ENCODE data around the gene MORF4L1. TPM values are rescaled to one million over a fixed set of nuclear protein-coding genes. Genes with fewer than 3 reads are reported as not detected.
A peak's percentile ranks its signal among the peaks of the same experiment; 100 is the strongest.
"Not testable (repeated sequence)": the region's sequence is repeated elsewhere in the genome, so short reads cannot be mapped to it uniquely, and the experiment has no call there.

Gene MORF4L1
- total RNA-seq, 4 donors from 2014 or later = 279 to 372 (median 286) TPM

DNA sequence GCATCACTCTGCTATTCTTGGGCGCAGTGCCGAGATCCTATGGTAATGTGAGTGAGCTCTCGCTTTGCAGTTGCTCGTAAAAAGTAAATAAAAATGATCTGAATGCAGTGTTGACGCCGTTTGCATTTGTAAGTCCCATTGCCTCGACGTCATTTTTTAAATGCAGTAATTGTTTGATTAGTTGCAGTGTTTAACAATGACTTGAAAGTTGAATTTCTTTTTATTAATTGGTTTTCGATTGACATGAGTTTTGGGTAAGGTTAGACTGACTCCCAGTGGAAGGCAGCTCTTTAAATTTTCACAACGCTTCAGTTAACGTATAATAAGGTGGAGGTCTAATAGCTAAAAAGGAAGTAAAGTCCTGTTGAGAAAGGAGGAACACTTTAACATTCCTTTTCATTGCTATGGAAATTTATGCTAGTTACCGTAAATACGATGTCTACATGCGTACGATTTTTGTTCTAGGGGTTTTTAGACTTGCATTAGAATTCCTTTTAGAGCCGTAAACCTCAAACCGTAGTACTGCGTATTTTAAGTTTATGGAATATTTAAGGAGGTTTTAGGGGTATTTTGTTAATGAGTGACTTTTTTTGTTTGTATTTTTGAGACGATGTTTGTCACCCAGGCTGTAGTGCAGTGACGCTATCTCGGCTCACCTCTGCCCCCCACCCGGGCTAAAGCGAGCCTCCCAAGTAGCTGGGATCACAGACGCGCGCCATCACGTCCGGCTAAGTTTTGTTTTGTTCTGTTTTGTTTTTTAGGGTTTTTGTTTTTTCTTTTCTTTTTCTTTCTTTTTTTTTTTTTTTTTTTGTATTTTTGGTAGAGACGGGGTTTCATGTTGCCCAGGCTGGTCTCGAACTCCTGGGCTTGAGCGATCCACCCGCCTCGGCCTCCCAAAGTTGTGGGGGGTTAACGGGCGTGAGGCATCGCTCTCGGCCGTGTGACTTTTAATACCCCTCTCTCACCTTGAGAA, 1.4 kb downstream of the MORF4L1 start:
- peaks cover 47% of the 10 kb centered on the region in 2 donors for H3K4me1 ChIP-seq
- TF ChIP-seq, protein P1, sequence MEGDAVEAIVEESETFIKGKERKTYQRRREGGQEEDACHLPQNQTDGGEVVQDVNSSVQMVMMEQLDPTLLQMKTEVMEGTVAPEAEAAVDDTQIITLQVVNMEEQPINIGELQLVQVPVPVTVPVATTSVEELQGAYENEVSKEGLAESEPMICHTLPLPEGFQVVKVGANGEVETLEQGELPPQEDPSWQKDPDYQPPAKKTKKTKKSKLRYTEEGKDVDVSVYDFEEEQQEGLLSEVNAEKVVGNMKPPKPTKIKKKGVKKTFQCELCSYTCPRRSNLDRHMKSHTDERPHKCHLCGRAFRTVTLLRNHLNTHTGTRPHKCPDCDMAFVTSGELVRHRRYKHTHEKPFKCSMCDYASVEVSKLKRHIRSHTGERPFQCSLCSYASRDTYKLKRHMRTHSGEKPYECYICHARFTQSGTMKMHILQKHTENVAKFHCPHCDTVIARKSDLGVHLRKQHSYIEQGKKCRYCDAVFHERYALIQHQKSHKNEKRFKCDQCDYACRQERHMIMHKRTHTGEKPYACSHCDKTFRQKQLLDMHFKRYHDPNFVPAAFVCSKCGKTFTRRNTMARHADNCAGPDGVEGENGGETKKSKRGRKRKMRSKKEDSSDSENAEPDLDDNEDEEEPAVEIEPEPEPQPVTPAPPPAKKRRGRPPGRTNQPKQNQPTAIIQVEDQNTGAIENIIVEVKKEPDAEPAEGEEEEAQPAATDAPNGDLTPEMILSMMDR (IDR thresholded peaks at IDR 0.05 in 4 of 5, conservative IDR thresholded peaks at IDR 0.05 in 1 of 5) = no peak
- no peak for TF ChIP-seq POLR2A (IDR thresholded peaks at IDR 0.05)
- intact Hi-C loops (cut with DNase I; ENCODE audit: low total_unique reads) = loop anchor here (2.0 to 5.0 kb wide), 2 partner anchors 113 to 1278 kb away; partner anchors contain the start of gene FAH
- no peaks in the 10 kb centered on the region for H3K9me3 ChIP-seq
- H3K4me3 ChIP-seq = peak overlapping the region; percentile 84 to 100 (median 96)
- no peaks in the 10 kb centered on the region for H3K27me3 ChIP-seq
- in situ Hi-C loops (cut with MboI; ENCODE audit: low sequenced_read_pairs in 4 of 4) = no loop called here
- peak overlapping the region; percentile 94 to 100 (median 99) for H3K27ac ChIP-seq
- DNase-seq (no peak), ATAC-seq (peak; percentile 37 to 54)
- H3K36me3 ChIP-seq = no peaks in the 10 kb centered on the region

DNA sequence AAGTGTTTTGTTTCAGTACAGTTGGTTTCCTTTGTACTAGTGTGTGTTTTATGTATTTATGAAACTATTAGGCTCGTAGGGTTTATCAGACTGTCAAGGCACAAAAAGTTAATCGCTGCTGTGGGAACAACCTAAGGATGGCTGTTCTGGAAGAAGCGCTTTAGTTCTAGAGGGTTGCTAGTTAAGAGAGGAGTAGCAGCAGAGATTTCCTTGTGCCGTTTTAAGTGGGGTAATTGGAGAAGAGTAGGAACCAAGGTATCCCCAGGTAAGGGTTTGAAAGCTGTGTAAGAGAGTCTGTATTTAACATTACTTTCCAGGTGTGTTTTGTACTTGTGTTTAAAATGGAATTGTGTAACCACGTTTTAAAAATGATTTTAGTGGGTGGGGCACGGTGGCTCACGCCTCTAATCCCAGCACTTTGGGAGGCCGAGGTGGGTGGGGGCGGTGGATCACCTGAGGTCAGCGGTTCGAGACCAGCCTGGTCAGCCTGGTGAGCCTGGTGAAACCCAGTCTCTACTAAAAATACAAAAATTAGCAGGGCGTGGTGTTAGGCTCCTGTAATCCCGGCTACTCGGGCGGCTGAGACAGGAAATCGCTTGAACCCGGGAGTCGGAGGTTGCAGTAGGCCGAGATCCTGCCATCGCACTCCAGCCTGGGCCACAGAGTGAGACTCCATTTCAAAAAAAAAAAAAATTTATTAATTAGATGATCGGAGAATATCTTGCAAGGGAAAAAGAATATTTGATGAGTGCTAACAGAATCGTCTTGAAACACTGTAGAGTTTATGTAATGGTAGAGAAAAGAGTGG, 2.6 kb downstream of the MORF4L1 start:
- peak overlapping the region; percentile 11 to 100 (median 99) for H3K27ac ChIP-seq
- intact Hi-C loops (cut with DNase I; ENCODE audit: low total_unique reads) (no loop called here), in situ Hi-C loops (cut with MboI; ENCODE audit: low sequenced_read_pairs in 4 of 4) (no loop called here)
- no peaks in the 10 kb centered on the region for H3K36me3 ChIP-seq
- ATAC-seq = no peak
- no peak for TF ChIP-seq POLR2A (IDR thresholded peaks at IDR 0.05)
- TF ChIP-seq, protein P1 (IDR thresholded peaks at IDR 0.05 in 4 of 5, conservative IDR thresholded peaks at IDR 0.05 in 1 of 5) = no peak
- no peaks in the 10 kb centered on the region for H3K9me3 ChIP-seq
- peaks cover 59% of the 10 kb centered on the region in 2 donors for H3K4me1 ChIP-seq
- no peak for DNase-seq
- H3K4me3 ChIP-seq = peak overlapping the region in 3 of 4 donors; percentile 96 to 100 (median 97)
- no peaks in the 10 kb centered on the region for H3K27me3 ChIP-seq

DNA sequence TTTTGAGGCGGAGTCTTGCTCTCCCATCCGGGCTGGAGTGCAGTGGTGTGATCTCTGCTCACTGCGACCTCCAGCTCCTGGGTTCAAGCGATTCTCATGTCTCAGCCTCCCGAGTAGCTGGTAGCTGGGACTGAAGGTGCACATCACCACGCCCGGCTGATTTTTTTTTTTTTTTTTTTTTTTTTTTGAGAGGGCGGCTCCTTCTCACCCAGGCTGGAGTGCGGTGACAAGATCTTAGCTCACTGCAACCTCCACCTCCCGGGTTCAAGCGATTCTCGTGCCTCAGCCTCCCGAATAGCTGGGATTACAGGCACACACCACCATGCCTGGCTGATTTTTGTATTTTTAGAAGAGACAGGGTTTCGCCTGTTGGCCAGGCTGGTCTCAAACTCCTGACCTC, 4.3 kb downstream of the MORF4L1 start:
- peaks cover 0 to 12% of the 10 kb centered on the region in 2 donors for H3K36me3 ChIP-seq
- in situ Hi-C loops (cut with MboI; ENCODE audit: low sequenced_read_pairs in 4 of 4); intact Hi-C loops (cut with DNase I; ENCODE audit: low total_unique reads); H3K9me3 ChIP-seq; H3K27me3 ChIP-seq; ATAC-seq; DNase-seq: not testable (repeated sequence)
- peak overlapping the region in 2 of 4 donors; percentile 99 to 100 for H3K27ac ChIP-seq
- peaks cover 69 to 71% of the 10 kb centered on the region in 2 donors for H3K4me1 ChIP-seq
- H3K4me3 ChIP-seq = peak overlapping the region in 2 of 4 donors; percentile 13 to 18

DNA sequence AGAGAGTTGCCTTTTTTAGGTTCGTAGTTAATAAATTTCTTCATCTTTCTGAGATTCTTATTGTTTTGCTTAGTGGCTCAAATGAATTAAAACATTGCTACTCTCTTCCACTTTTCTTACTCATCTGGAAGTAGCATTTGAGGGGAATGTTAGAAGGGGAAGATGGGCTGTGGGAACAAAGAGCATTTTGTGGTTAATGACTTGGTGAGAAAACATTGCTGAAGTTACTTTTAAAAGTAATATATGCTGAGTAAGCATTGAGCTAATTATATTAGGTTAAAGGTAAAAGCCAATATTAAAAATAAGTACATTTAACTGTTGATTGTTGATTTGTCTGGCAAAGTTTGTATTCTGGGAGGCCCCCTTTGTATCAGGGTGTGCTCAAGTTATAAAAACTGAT, 5.7 kb downstream of the MORF4L1 start:
- Histone ChIP-seq H3K4me1 (peaks cover 78 to 79% of the 10 kb centered on the region in 2 donors), H3K27ac (peak overlapping the region in 2 of 4 donors; percentile 32 to 99), H3K9me3 (no peaks in the 10 kb centered on the region), H3K4me3 (no peak overlapping the region), H3K36me3 (peaks cover 0 to 14% of the 10 kb centered on the region in 2 donors), H3K27me3 (no peaks in the 10 kb centered on the region)
- in situ Hi-C loops (cut with MboI; ENCODE audit: low sequenced_read_pairs in 4 of 4) = no loop called here
- ATAC-seq (no peak), DNase-seq (no peak)
- TF ChIP-seq, protein P1 (IDR thresholded peaks at IDR 0.05 in 4 of 5, conservative IDR thresholded peaks at IDR 0.05 in 1 of 5) = no peak
- no peak for TF ChIP-seq POLR2A (IDR thresholded peaks at IDR 0.05)
- intact Hi-C loops (cut with DNase I; ENCODE audit: low total_unique reads) = no loop called here

All from gastrocnemius medialis (tissue), 4 donors.